Activated T-helper 1 cell treated with anti-CD3 and anti-CD28 coated beads, Interleukin-12 subunit alpha, Interleukin-12 subunit beta, Interleukin-2, Interleukin-4 antibody, amounts not matched to agents 30 ng/mL and 10 ng/mL and 1 ng/mL, durations not matched to agents 14 hours and 24 hours and 36 hours (primary cell): ENCODE measurements around the gene KCNQ5. TPM values are rescaled to one million over a fixed set of nuclear protein-coding genes. Genes with fewer than 3 reads are reported as not detected.

Source experiments
- DNase-seq: peaks from one replicate; pipeline ENCODE4 v3.0.0; 2021; ENCODE audit warnings: low spot score
- H3K27ac Mint-ChIP-seq: one replicate; pipeline ENCODE4 v1.8.0; 2021; ENCODE audit warnings: mild to moderate bottlenecking, mixed read lengths
- H3K27me3 Mint-ChIP-seq: one replicate; pipeline ENCODE4 v1.8.0; 2022; ENCODE audit warnings: mild to moderate bottlenecking, moderate library complexity, mixed read lengths; ENCODE audit not compliant: insufficient read depth
- H3K36me3 Mint-ChIP-seq: one replicate; pipeline ENCODE4 v1.8.0; 2021; ENCODE audit warnings: low read depth, mixed read lengths
- H3K4me1 Mint-ChIP-seq: one replicate; pipeline ENCODE4 v1.8.0; 2021; ENCODE audit warnings: low read depth, mixed read lengths
- H3K4me3 Mint-ChIP-seq: one replicate; pipeline ENCODE4 v1.8.0; 2021; ENCODE audit warnings: mild to moderate bottlenecking, moderate library complexity, mixed read lengths
- H3K9me3 Mint-ChIP-seq: one replicate; pipeline ENCODE4 v1.8.0; 2021; ENCODE audit warnings: mixed read lengths
- intact Hi-C: fragments of 100-400 bp; cut with micrococcal nuclease; formaldehyde crosslinking; loops from one replicate; pipeline ENCODE4 v1.15.1; 2024
- total RNA-seq: library from RNA; stranded (reverse); gene quantifications from 2 replicates; pipeline ENCODE4 v1.2.3, GENCODE V29; 2022

The KCNQ5 gene
- total RNA-seq, 1 donor from 2014 or later = 12.6 TPM

GRCh38 chr6:72741083-72741482, 119.2 kb downstream of the KCNQ5 start:
- Mint-ChIP-seq H3K4me3 (no peak overlapping the region), H3K36me3 (no peaks in the 10 kb centered on the region), H3K27ac (no peak overlapping the region), H3K4me1 (peaks cover 36% of the 10 kb centered on the region), H3K27me3 (peaks cover 2% of the 10 kb centered on the region), H3K9me3 (no peaks in the 10 kb centered on the region)
- no peak for DNase-seq
- intact Hi-C loops = loop anchor here (2.0 kb wide), 1 partner anchor 120 kb away; no protein-coding TSS in a partner anchor

GRCh38 chr6:72742001-72742673, 120.3 kb downstream of the KCNQ5 start:
- peaks cover 36% of the 10 kb centered on the region for H3K4me1 Mint-ChIP-seq
- intact Hi-C loops = no loop called here
- no peak for DNase-seq
- no peaks in the 10 kb centered on the region for H3K9me3 Mint-ChIP-seq
- no peak overlapping the region for H3K4me3 Mint-ChIP-seq
- no peak overlapping the region for H3K27ac Mint-ChIP-seq
- no peaks in the 10 kb centered on the region for H3K36me3 Mint-ChIP-seq
- H3K27me3 Mint-ChIP-seq = peaks cover 2% of the 10 kb centered on the region

- intact Hi-C loops = no loop called here
- H3K9me3 Mint-ChIP-seq = no peaks in the 10 kb centered on the region
- DNase-seq = no peak
- H3K4me3 Mint-ChIP-seq = no peak overlapping the region
- H3K27ac Mint-ChIP-seq = no peak overlapping the region
- peaks cover 2% of the 10 kb centered on the region for H3K36me3 Mint-ChIP-seq
- peaks cover 7% of the 10 kb centered on the region for H3K4me1 Mint-ChIP-seq
- H3K27me3 Mint-ChIP-seq = peaks cover 2% of the 10 kb centered on the region
Measured at GRCh38 chr6:72746276-72746675, 124.4 kb downstream of the KCNQ5 start.

GRCh38 chr6:72748759-72749158, 126.9 kb downstream of the KCNQ5 start:
- DNase-seq = no peak
- Mint-ChIP-seq H3K27ac (no peak overlapping the region), H3K4me3 (no peak overlapping the region), H3K4me1 (no peaks in the 10 kb centered on the region), H3K36me3 (peaks cover 2% of the 10 kb centered on the region), H3K9me3 (no peaks in the 10 kb centered on the region), H3K27me3 (peaks cover 2% of the 10 kb centered on the region)
- intact Hi-C loops = no loop called here

- intact Hi-C loops = no loop called here
Measured at GRCh38 chr6:72755752-72756151, 133.9 kb downstream of the KCNQ5 start.

GRCh38 chr6:72757048-72757447, 135.2 kb downstream of the KCNQ5 start:
- Mint-ChIP-seq H3K36me3 (no peaks in the 10 kb centered on the region), H3K4me3 (no peak overlapping the region), H3K4me1 (no peaks in the 10 kb centered on the region), H3K9me3 (no peaks in the 10 kb centered on the region), H3K27me3 (no peaks in the 10 kb centered on the region), H3K27ac (no peak overlapping the region)
- no peak for DNase-seq
- intact Hi-C loops = no loop called here

More at GRCh38 chr6:72755752-72756151, 133.9 kb downstream of the KCNQ5 start:
- Mint-ChIP-seq H3K36me3 (peaks cover 2% of the 10 kb centered on the region), H3K27ac (no peak overlapping the region), H3K27me3 (no peaks in the 10 kb centered on the region), H3K4me1 (no peaks in the 10 kb centered on the region), H3K9me3 (no peaks in the 10 kb centered on the region), H3K4me3 (no peak overlapping the region)
- DNase-seq = no peak

- H3K4me1 Mint-ChIP-seq = no peaks in the 10 kb centered on the region
- H3K4me3 Mint-ChIP-seq = no peak overlapping the region
- intact Hi-C loops = no loop called here
- H3K27me3 Mint-ChIP-seq = no peaks in the 10 kb centered on the region
- H3K36me3 Mint-ChIP-seq = no peaks in the 10 kb centered on the region
- DNase-seq = no peak
- no peaks in the 10 kb centered on the region for H3K9me3 Mint-ChIP-seq
- no peak overlapping the region for H3K27ac Mint-ChIP-seq
Measured at GRCh38 chr6:72757926-72758325, 136.1 kb downstream of the KCNQ5 start.

- Mint-ChIP-seq H3K27ac (no peak overlapping the region), H3K9me3 (no peaks in the 10 kb centered on the region), H3K27me3 (no peaks in the 10 kb centered on the region), H3K4me3 (no peak overlapping the region), H3K36me3 (no peaks in the 10 kb centered on the region), H3K4me1 (no peaks in the 10 kb centered on the region)
- no peak for DNase-seq
- intact Hi-C loops = no loop called here
Measured at GRCh38 chr6:72758901-72759300, 137.0 kb downstream of the KCNQ5 start.

GRCh38 chr6:72760114-72760793, 138.4 kb downstream of the KCNQ5 start:
- Mint-ChIP-seq H3K27ac (no peak overlapping the region), H3K27me3 (no peaks in the 10 kb centered on the region), H3K4me3 (no peak overlapping the region), H3K36me3 (no peaks in the 10 kb centered on the region), H3K4me1 (no peaks in the 10 kb centered on the region), H3K9me3 (no peaks in the 10 kb centered on the region)
- intact Hi-C loops = no loop called here
- no peak for DNase-seq

GRCh38 chr6:72761761-72762160, 139.9 kb downstream of the KCNQ5 start:
- no peaks in the 10 kb centered on the region for H3K27me3 Mint-ChIP-seq
- no peak for DNase-seq
- no peaks in the 10 kb centered on the region for H3K36me3 Mint-ChIP-seq
- H3K4me1 Mint-ChIP-seq = no peaks in the 10 kb centered on the region
- H3K27ac Mint-ChIP-seq = no peak overlapping the region
- no peaks in the 10 kb centered on the region for H3K9me3 Mint-ChIP-seq
- intact Hi-C loops = no loop called here
- H3K4me3 Mint-ChIP-seq = no peak overlapping the region

- no peaks in the 10 kb centered on the region for H3K36me3 Mint-ChIP-seq
- no peaks in the 10 kb centered on the region for H3K9me3 Mint-ChIP-seq
- H3K4me1 Mint-ChIP-seq = no peaks in the 10 kb centered on the region
- H3K27me3 Mint-ChIP-seq = no peaks in the 10 kb centered on the region
- no peak overlapping the region for H3K4me3 Mint-ChIP-seq
- DNase-seq = no peak
- no peak overlapping the region for H3K27ac Mint-ChIP-seq
- intact Hi-C loops = no loop called here
Measured at GRCh38 chr6:72769459-72770125, 147.7 kb downstream of the KCNQ5 start.

- no peak for DNase-seq
- H3K4me3 Mint-ChIP-seq = no peak overlapping the region
- no peaks in the 10 kb centered on the region for H3K36me3 Mint-ChIP-seq
Measured at GRCh38 chr6:72770959-72771358, 149.1 kb downstream of the KCNQ5 start.

GRCh38 chr6:72776456-72776855, 154.6 kb downstream of the KCNQ5 start:
- no peaks in the 10 kb centered on the region for H3K4me1 Mint-ChIP-seq
- H3K27me3 Mint-ChIP-seq = no peaks in the 10 kb centered on the region
- H3K9me3 Mint-ChIP-seq = no peaks in the 10 kb centered on the region
- no peak overlapping the region for H3K27ac Mint-ChIP-seq
- intact Hi-C loops = no loop called here
- DNase-seq = no peak
- H3K36me3 Mint-ChIP-seq = no peaks in the 10 kb centered on the region
- H3K4me3 Mint-ChIP-seq = no peak overlapping the region

More at GRCh38 chr6:72770959-72771358, 149.1 kb downstream of the KCNQ5 start:
- Mint-ChIP-seq H3K9me3 (no peaks in the 10 kb centered on the region), H3K27ac (no peak overlapping the region), H3K27me3 (no peaks in the 10 kb centered on the region), H3K4me1 (no peaks in the 10 kb centered on the region)
- intact Hi-C loops = no loop called here
